ENCODE data around the gene SCNN1G. TPM values are rescaled to one million over a fixed set of nuclear protein-coding genes. Genes with fewer than 3 reads are reported as not detected.

The SCNN1G gene
- total RNA-seq, 4 donors from 2014 or later, result 0.27 to 0.39 TPM; not detected in 2

- peaks cover 38% of the 10 kb centered on the region for H3K27me3 ChIP-seq
- no peaks in the 10 kb centered on the region for H3K4me1 ChIP-seq
- no peak for ATAC-seq
- H3K27ac ChIP-seq, result no peak overlapping the region
- H3K9me3 ChIP-seq, result no peaks in the 10 kb centered on the region
- no peak overlapping the region for H3K4me3 ChIP-seq
- WGBS, 2 donors (ENCODE audit: low coverage in 1 of 2), result 25 to 60% methylated on average over 1 to 3 of the region's 3 CpGs
- TF ChIP-seq EP300 (IDR thresholded peaks at IDR 0.05) (no peak), POLR2A (IDR thresholded peaks at IDR 0.05) (no peak)
- TF ChIP-seq, protein P1, sequence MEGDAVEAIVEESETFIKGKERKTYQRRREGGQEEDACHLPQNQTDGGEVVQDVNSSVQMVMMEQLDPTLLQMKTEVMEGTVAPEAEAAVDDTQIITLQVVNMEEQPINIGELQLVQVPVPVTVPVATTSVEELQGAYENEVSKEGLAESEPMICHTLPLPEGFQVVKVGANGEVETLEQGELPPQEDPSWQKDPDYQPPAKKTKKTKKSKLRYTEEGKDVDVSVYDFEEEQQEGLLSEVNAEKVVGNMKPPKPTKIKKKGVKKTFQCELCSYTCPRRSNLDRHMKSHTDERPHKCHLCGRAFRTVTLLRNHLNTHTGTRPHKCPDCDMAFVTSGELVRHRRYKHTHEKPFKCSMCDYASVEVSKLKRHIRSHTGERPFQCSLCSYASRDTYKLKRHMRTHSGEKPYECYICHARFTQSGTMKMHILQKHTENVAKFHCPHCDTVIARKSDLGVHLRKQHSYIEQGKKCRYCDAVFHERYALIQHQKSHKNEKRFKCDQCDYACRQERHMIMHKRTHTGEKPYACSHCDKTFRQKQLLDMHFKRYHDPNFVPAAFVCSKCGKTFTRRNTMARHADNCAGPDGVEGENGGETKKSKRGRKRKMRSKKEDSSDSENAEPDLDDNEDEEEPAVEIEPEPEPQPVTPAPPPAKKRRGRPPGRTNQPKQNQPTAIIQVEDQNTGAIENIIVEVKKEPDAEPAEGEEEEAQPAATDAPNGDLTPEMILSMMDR (IDR thresholded peaks at IDR 0.05), result no peak
- no peaks in the 10 kb centered on the region for H3K36me3 ChIP-seq
Observed at GRCh38 chr16:23207485-23207884, 24.9 kb downstream of the SCNN1G start.

- Histone ChIP-seq H3K27ac (no peak overlapping the region), H3K9me3 (no peaks in the 10 kb centered on the region), H3K4me1 (no peaks in the 10 kb centered on the region), H3K27me3 (peaks cover 41% of the 10 kb centered on the region), H3K36me3 (no peaks in the 10 kb centered on the region), H3K4me3 (no peak overlapping the region)
- no peak for TF ChIP-seq POLR2AphosphoS5 (IDR thresholded peaks at IDR 0.05)
- TF ChIP-seq EP300 (IDR thresholded peaks at IDR 0.05), result no peak
- TF ChIP-seq, protein P1 (IDR thresholded peaks at IDR 0.05), result no peak
- TF ChIP-seq POLR2A (IDR thresholded peaks at IDR 0.05), result no peak
- WGBS, 2 donors (ENCODE audit: low coverage in 1 of 2), result 80% methylated on average over 1 of the region's 9 CpGs; no CpG with 5 or more reads in 1 of the 2 donors
- ATAC-seq, result no peak
Observed at GRCh38 chr16:23209606-23210005, 27.1 kb downstream of the SCNN1G start.

- TF ChIP-seq POLR2AphosphoS5 (IDR thresholded peaks at IDR 0.05) (no peak), POLR2A (IDR thresholded peaks at IDR 0.05) (no peak), EP300 (IDR thresholded peaks at IDR 0.05) (no peak)
- TF ChIP-seq, protein P1 (IDR thresholded peaks at IDR 0.05), result no peak
- Histone ChIP-seq H3K27me3 (peaks cover 18% of the 10 kb centered on the region), H3K36me3 (no peaks in the 10 kb centered on the region), H3K9me3 (no peaks in the 10 kb centered on the region), H3K4me3 (no peak overlapping the region), H3K27ac (no peak overlapping the region), H3K4me1 (no peaks in the 10 kb centered on the region)
- 68 to 90% methylated on average over 1 to 3 of the region's 3 CpGs for WGBS, 2 donors (ENCODE audit: low coverage in 1 of 2)
- ATAC-seq, result no peak
Observed at GRCh38 chr16:23213831-23214230, 31.3 kb downstream of the SCNN1G start.

- H3K36me3 ChIP-seq, result no peaks in the 10 kb centered on the region
- no peaks in the 10 kb centered on the region for H3K9me3 ChIP-seq
- no peak for ATAC-seq
- no peak overlapping the region for H3K27ac ChIP-seq
- TF ChIP-seq EP300 (IDR thresholded peaks at IDR 0.05), result no peak
- TF ChIP-seq POLR2AphosphoS5 (IDR thresholded peaks at IDR 0.05), result no peak
- TF ChIP-seq, protein P1 (IDR thresholded peaks at IDR 0.05), result no peak
- TF ChIP-seq POLR2A (IDR thresholded peaks at IDR 0.05), result no peak
- H3K4me3 ChIP-seq, result no peak overlapping the region
- no peaks in the 10 kb centered on the region for H3K4me1 ChIP-seq
- H3K27me3 ChIP-seq, result peaks cover 10% of the 10 kb centered on the region
- 89% methylated on average over 5 of the region's 7 CpGs; no CpG with 5 or more reads in 1 of the 2 donors for WGBS, 2 donors (ENCODE audit: low coverage in 1 of 2)
Observed at GRCh38 chr16:23214796-23215195, 32.3 kb downstream of the SCNN1G start.

DNA sequence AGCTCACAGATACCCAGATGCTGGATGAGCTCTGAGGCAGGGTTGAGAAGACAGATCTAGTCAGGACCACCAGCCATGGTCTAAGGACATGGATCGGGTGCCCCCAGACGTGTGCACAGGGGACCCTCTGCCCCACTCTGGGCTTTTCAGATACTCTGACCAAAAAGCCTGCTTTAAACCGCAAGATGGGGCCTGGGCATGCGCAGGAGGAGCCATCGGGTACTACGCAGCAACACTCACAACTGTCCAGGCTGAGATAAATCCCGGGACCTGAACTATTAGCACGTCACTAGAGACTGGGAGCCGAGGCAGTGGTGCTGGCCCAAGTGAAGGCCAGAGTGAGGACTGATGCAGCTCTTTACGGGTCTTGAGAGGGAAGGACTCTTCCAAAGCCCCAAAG lies 32.9 kb downstream of the SCNN1G start:
- Histone ChIP-seq H3K4me3 (no peak overlapping the region), H3K27ac (no peak overlapping the region), H3K27me3 (peaks cover 7% of the 10 kb centered on the region), H3K9me3 (no peaks in the 10 kb centered on the region), H3K4me1 (no peaks in the 10 kb centered on the region), H3K36me3 (no peaks in the 10 kb centered on the region)
- no peak for TF ChIP-seq POLR2A (IDR thresholded peaks at IDR 0.05)
- no peak for TF ChIP-seq POLR2AphosphoS5 (IDR thresholded peaks at IDR 0.05)
- no peak for TF ChIP-seq EP300 (IDR thresholded peaks at IDR 0.05)
- TF ChIP-seq, protein P1 (IDR thresholded peaks at IDR 0.05), result no peak
- no peak for ATAC-seq
- 96% methylated on average over 3 of the region's 10 CpGs; no CpG with 5 or more reads in 1 of the 2 donors for WGBS, 2 donors (ENCODE audit: low coverage in 1 of 2)

Measured in gastroesophageal sphincter (tissue), 4 donors.